ENCODE data around the gene HBE1.

- TF ChIP-seq EZH2 (IDR thresholded peaks at IDR 0.05; ENCODE audit: low read depth, unreplicated experiment) (no peak), POLR2AphosphoS5 (IDR thresholded peaks at IDR 0.05; ENCODE audit: low read depth) (no peak)
- TF ChIP-seq, protein P1, sequence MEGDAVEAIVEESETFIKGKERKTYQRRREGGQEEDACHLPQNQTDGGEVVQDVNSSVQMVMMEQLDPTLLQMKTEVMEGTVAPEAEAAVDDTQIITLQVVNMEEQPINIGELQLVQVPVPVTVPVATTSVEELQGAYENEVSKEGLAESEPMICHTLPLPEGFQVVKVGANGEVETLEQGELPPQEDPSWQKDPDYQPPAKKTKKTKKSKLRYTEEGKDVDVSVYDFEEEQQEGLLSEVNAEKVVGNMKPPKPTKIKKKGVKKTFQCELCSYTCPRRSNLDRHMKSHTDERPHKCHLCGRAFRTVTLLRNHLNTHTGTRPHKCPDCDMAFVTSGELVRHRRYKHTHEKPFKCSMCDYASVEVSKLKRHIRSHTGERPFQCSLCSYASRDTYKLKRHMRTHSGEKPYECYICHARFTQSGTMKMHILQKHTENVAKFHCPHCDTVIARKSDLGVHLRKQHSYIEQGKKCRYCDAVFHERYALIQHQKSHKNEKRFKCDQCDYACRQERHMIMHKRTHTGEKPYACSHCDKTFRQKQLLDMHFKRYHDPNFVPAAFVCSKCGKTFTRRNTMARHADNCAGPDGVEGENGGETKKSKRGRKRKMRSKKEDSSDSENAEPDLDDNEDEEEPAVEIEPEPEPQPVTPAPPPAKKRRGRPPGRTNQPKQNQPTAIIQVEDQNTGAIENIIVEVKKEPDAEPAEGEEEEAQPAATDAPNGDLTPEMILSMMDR (conservative IDR thresholded peaks at IDR 0.05; ENCODE audit: low read depth in 2 of 2): no peak
Measured at GRCh38 chr11:5227681-5228080, 42.1 kb downstream of the HBE1 start.
